HEK293 (cell line): Measurements from ENCODE around the gene MYOF.
A peak's percentile ranks its signal among the peaks of the same experiment; 100 is the strongest.

Experiments
- BCL11A ChIP-seq: fragments of 450-650 bp; formaldehyde crosslinking; IDR thresholded peaks from 2 replicates; pipeline ENCODE4 v1.5.1; 2016; ENCODE audit warnings: low read depth, missing biosample characterization, missing genetic modification characterization
- CTCF ChIP-seq: fragments of 450-650 bp; formaldehyde crosslinking; IDR thresholded peaks from 2 replicates; pipeline ENCODE4 v1.5.1; 2016; ENCODE audit warnings: missing biosample characterization, missing genetic modification characterization
- EGR2 ChIP-seq: fragments of 450-650 bp; formaldehyde crosslinking; IDR thresholded peaks from 2 replicates; pipeline ENCODE4 v1.5.1; 2016; ENCODE audit warnings: low read depth, missing biosample characterization, missing genetic modification characterization
- GLI4 ChIP-seq: fragments of 450-650 bp; formaldehyde crosslinking; IDR thresholded peaks from 2 replicates; pipeline ENCODE4 v1.5.1; 2016; ENCODE audit warnings: missing biosample characterization, missing genetic modification characterization
- RBAK ChIP-seq: fragments of 450-650 bp; formaldehyde crosslinking; IDR thresholded peaks from 2 replicates; pipeline ENCODE4 v1.5.1; 2016; ENCODE audit warnings: missing biosample characterization, missing genetic modification characterization
- REST ChIP-seq: fragments of 450-650 bp; formaldehyde crosslinking; IDR thresholded peaks from 2 replicates; pipeline ENCODE4 v1.5.1; 2016; ENCODE audit warnings: missing biosample characterization, missing genetic modification characterization
- SP2 ChIP-seq: fragments of 450-650 bp; formaldehyde crosslinking; IDR thresholded peaks from 2 replicates; pipeline ENCODE4 v1.5.1; 2016; ENCODE audit warnings: missing biosample characterization, missing genetic modification characterization
- TCF7L2 ChIP-seq: IDR thresholded peaks from 2 replicates; pipeline ENCODE4 v1.6.1; 2011; ENCODE audit warnings: low read depth, mild to moderate bottlenecking, inconsistent platforms, low read length, moderate library complexity, borderline replicate concordance
- TRIM28 ChIP-seq: IDR thresholded peaks from 2 replicates; pipeline ENCODE4 v1.6.1; 2011; ENCODE audit warnings: low read length, control low read depth, borderline replicate concordance
- ZBTB17 ChIP-seq: fragments of 450-650 bp; formaldehyde crosslinking; IDR thresholded peaks from 2 replicates; pipeline ENCODE4 v1.5.1; 2016; ENCODE audit warnings: missing biosample characterization, missing genetic modification characterization
- ZBTB21 ChIP-seq: fragments of 450-650 bp; formaldehyde crosslinking; IDR thresholded peaks from 2 replicates; pipeline ENCODE4 v1.5.1; 2017; ENCODE audit warnings: missing biosample characterization, missing genetic modification characterization
- ZEB2 ChIP-seq: fragments of 450-650 bp; formaldehyde crosslinking; IDR thresholded peaks from 2 replicates; pipeline ENCODE4 v1.5.1; 2016; ENCODE audit warnings: missing biosample characterization, missing genetic modification characterization
- ZFHX2 ChIP-seq: fragments of 450-650 bp; formaldehyde crosslinking; conservative IDR thresholded peaks from 2 replicates; pipeline ENCODE4 v1.5.1; 2016; ENCODE audit warnings: missing biosample characterization, missing genetic modification characterization
- ZFP69B ChIP-seq: fragments of 450-650 bp; formaldehyde crosslinking; IDR thresholded peaks from 2 replicates; pipeline ENCODE4 v1.5.1; 2016; ENCODE audit warnings: missing biosample characterization, missing genetic modification characterization
- ZNF114 ChIP-seq: fragments of 450-650 bp; formaldehyde crosslinking; IDR thresholded peaks from 2 replicates; pipeline ENCODE4 v1.5.0; 2017; ENCODE audit warnings: missing biosample characterization, missing genetic modification characterization
- ZNF121 ChIP-seq: fragments of 450-650 bp; formaldehyde crosslinking; IDR thresholded peaks from 2 replicates; pipeline ENCODE4 v1.5.1; 2016; ENCODE audit warnings: missing biosample characterization, missing genetic modification characterization
- ZNF155 ChIP-seq: fragments of 450-650 bp; formaldehyde crosslinking; IDR thresholded peaks from 2 replicates; pipeline ENCODE4 v1.5.1; 2016; ENCODE audit warnings: missing biosample characterization, missing genetic modification characterization
- ZNF16 ChIP-seq: fragments of 450-650 bp; formaldehyde crosslinking; IDR thresholded peaks from 2 replicates; pipeline ENCODE4 v1.5.1; 2016; ENCODE audit warnings: low read depth, missing biosample characterization, missing genetic modification characterization
- ZNF24 ChIP-seq: fragments of 450-650 bp; formaldehyde crosslinking; IDR thresholded peaks from 2 replicates; pipeline ENCODE4 v1.5.1; 2016; ENCODE audit warnings: missing biosample characterization, missing genetic modification characterization
- ZNF26 ChIP-seq: fragments of 450-650 bp; formaldehyde crosslinking; IDR thresholded peaks from 2 replicates; pipeline ENCODE4 v1.5.1; 2016; ENCODE audit warnings: missing biosample characterization, missing genetic modification characterization
- ZNF514 ChIP-seq: fragments of 450-650 bp; formaldehyde crosslinking; IDR thresholded peaks from 2 replicates; pipeline ENCODE4 v1.5.1; 2016; ENCODE audit warnings: missing biosample characterization, missing genetic modification characterization
- ZNF521 ChIP-seq: fragments of 450-650 bp; formaldehyde crosslinking; IDR thresholded peaks from 2 replicates; pipeline ENCODE4 v1.5.1; 2017; ENCODE audit warnings: missing biosample characterization, mild to moderate bottlenecking, missing genetic modification characterization
- TF ChIP-seq, protein P1 (sequence below): fragments of 450-650 bp; formaldehyde crosslinking; IDR thresholded peaks from 2 replicates; pipeline ENCODE4 v1.5.1; 2016; ENCODE audit warnings: missing biosample characterization, missing genetic modification characterization

MYOF gene

GRCh38 chr10:93437086-93437945 is 44.8 kb downstream of the MYOF start (continued):
- TF ChIP-seq GLI4 (tag by site-specific recombination) (no peak), ZNF121 (tag by site-specific recombination) (no peak), ZNF155 (tag by site-specific recombination) (no peak), ZNF24 (tag by site-specific recombination) (no peak), ZEB2 (tag by site-specific recombination) (0 out of 2 replicates have a peak, but pooled peaks have one; percentile 30), TRIM28 (peak; percentile 78; the same call in 1 of the 2 replicates), ZNF16 (tag by site-specific recombination) (no peak), ZNF521 (tag by site-specific recombination) (no peak), RBAK (tag by site-specific recombination) (no peak), REST (tag by site-specific recombination) (no peak), SP2 (tag by site-specific recombination) (no peak), ZFHX2 (tag by site-specific recombination) (peak; percentile 72), CTCF (tag by site-specific recombination) (no peak), BCL11A (tag by site-specific recombination) (no peak), ZFP69B (tag by site-specific recombination) (0 out of 2 replicates have a peak, but pooled peaks have one; percentile 34), ZNF114 (tag by site-specific recombination) (no peak), ZBTB17 (tag by site-specific recombination) (peak; percentile 16; the same call in 1 of the 2 replicates), TCF7L2 (no peak), ZNF514 (no peak), ZNF26 (no peak), ZBTB21 (peak; percentile 84), EGR2 (tag by site-specific recombination) (no peak)
- TF ChIP-seq, protein P1, sequence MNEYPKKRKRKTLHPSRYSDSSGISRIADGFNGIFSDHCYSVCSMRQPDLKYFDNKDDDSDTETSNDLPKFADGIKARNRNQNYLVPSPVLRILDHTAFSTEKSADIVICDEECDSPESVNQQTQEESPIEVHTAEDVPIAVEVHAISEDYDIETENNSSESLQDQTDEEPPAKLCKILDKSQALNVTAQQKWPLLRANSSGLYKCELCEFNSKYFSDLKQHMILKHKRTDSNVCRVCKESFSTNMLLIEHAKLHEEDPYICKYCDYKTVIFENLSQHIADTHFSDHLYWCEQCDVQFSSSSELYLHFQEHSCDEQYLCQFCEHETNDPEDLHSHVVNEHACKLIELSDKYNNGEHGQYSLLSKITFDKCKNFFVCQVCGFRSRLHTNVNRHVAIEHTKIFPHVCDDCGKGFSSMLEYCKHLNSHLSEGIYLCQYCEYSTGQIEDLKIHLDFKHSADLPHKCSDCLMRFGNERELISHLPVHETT (tag by site-specific recombination): no peak; the same call in 1 of the 2 replicates
